ENCODE measurements around the gene KRT33A.
"Not testable (repeated sequence)": the region's sequence is repeated elsewhere in the genome, so short reads cannot be mapped to it uniquely, and the experiment has no call there.

The KRT33A gene

GRCh38 chr17:41350381-41350878, at the start of gene KRT33A:
Gene KRT33A, minus strand, starts transcription at chr17:41350828. Its CDS starts 61 bp downstream, at chr17:41350767.
- not testable (repeated sequence) for FAIRE-seq

- no peak for FAIRE-seq
Observed at GRCh38 chr17:41396996-41397660, 46.5 kb upstream of the KRT33A start, which contains the start of gene KRT31. Gene KRT31, minus strand, starts transcription at chr17:41397608. Its CDS starts 69 bp downstream, at chr17:41397539.

- no peak for FAIRE-seq
Observed at GRCh38 chr17:41396340-41396739, 45.7 kb upstream of the KRT33A start.

GRCh38 chr17:41395611-41396010, 45.0 kb upstream of the KRT33A start:
- no peak for FAIRE-seq

GRCh38 chr17:41395044-41395443, 44.4 kb upstream of the KRT33A start:
- FAIRE-seq: not testable (repeated sequence)

- no peak for FAIRE-seq
Observed at GRCh38 chr17:41394254-41394996, 43.8 kb upstream of the KRT33A start.

- FAIRE-seq: no peak
Observed at GRCh38 chr17:41393826-41394225, 43.2 kb upstream of the KRT33A start.

GRCh38 chr17:41393294-41393693, 42.7 kb upstream of the KRT33A start:
- FAIRE-seq: no peak

- no peak for FAIRE-seq
Observed at GRCh38 chr17:41392278-41392677, 41.6 kb upstream of the KRT33A start.

- no peak for FAIRE-seq
Observed at GRCh38 chr17:41391535-41391934, 40.9 kb upstream of the KRT33A start.

GRCh38 chr17:41390411-41390938, 39.8 kb upstream of the KRT33A start:
- FAIRE-seq: no peak

GRCh38 chr17:41387670-41388069, 37.0 kb upstream of the KRT33A start:
- no peak for FAIRE-seq

GRCh38 chr17:41386227-41386626, 35.6 kb upstream of the KRT33A start:
- no peak for FAIRE-seq

GRCh38 chr17:41383690-41384089, 33.1 kb upstream of the KRT33A start:
- FAIRE-seq: no peak

GRCh38 chr17:41382394-41382793, 31.8 kb upstream of the KRT33A start:
- no peak for FAIRE-seq

GRCh38 chr17:41381943-41382342, 31.3 kb upstream of the KRT33A start, which contains the start of gene KRT34:
Gene KRT34, minus strand, starts transcription at chr17:41382306. Its CDS starts 60 bp downstream, at chr17:41382246.
- FAIRE-seq: not testable (repeated sequence)

GRCh38 chr17:41380091-41380490, 29.5 kb upstream of the KRT33A start:
- FAIRE-seq: not testable (repeated sequence)

- FAIRE-seq: no peak
Observed at GRCh38 chr17:41377546-41377945, 26.9 kb upstream of the KRT33A start.

GRCh38 chr17:41369713-41370112, 19.1 kb upstream of the KRT33A start, which contains the start of gene KRT33B:
Gene KRT33B, minus strand, starts transcription at chr17:41369813. Its CDS starts 63 bp downstream, at chr17:41369750.
- FAIRE-seq: no peak

GRCh38 chr17:41369023-41369422, 18.4 kb upstream of the KRT33A start:
- no peak for FAIRE-seq

GRCh38 chr17:41367426-41368075, 16.9 kb upstream of the KRT33A start:
- FAIRE-seq: no peak

- FAIRE-seq: no peak
Observed at GRCh38 chr17:41366070-41366469, 15.4 kb upstream of the KRT33A start.

GRCh38 chr17:41363881-41364280, 13.3 kb upstream of the KRT33A start:
- no peak for FAIRE-seq
